ENCODE results near the gene FOLR2. TPM values are rescaled to one million over a fixed set of nuclear protein-coding genes. Genes with fewer than 3 reads are reported as not detected.

The FOLR2 gene
- polyA plus RNA-seq, 1 of the 3 experiments (the other 2 are of a cell fraction), result not detected

DNA sequence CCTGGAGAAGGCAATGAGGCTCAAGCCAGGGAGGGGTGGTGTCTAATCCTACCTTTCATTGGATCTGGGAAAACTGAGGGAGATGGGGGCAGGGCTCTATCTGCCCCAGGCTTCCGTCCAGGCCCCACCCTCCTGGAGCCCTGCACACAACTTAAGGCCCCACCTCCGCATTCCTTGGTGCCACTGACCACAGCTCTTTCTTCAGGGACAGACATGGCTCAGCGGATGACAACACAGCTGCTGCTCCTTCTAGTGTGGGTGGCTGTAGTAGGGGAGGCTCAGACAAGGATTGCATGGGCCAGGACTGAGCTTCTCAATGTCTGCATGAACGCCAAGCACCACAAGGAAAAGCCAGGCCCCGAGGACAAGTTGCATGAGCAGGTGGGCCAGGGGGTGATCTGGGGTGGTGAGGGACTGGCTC, 24.6 kb upstream of the FOLR2 start, which contains the start of gene FOLR1:
FOLR1 (plus strand) TSS at position 180 of the 421 bp plus-strand sequence; CDS start at position 214, 34 bp downstream.
- no peak within 1 kb of the TSS for H3K4me2 ChIP-seq

More for the DNA sequence above, 24.6 kb upstream of the FOLR2 start, which contains the start of gene FOLR1:
- Histone ChIP-seq H4K20me1 (ENCODE audit: insufficient read depth) (no peaks in the 10 kb centered on the region), H3K9ac (no peak within 1 kb of the TSS), H3K36me3 (replicated peaks in 1 of 2; ENCODE audit: control insufficient read depth in 1 of 2, insufficient read depth in 2 of 2, low read length in 1 of 2) (no peaks in the 10 kb centered on the region), H3K27me3 (ENCODE audit: insufficient read depth) (no peaks in the 10 kb centered on the region), H2AFZ (ENCODE audit: low read depth) (no peak within 1 kb of the TSS), H3K4me3 (ENCODE audit: low read depth in 2 of 2, low read length in 1 of 2) (no peak within 1 kb of the TSS), H3K9me2 (no peaks in the 10 kb centered on the region), H3K9me3 (no peaks in the 10 kb centered on the region), H3K4me1 (ENCODE audit: control insufficient read depth in 1 of 2, insufficient read depth in 2 of 2, low read depth in 1 of 2, low read length in 1 of 2) (peaks cover 0 to 12% of the 10 kb centered on the region in 2 experiments; a peak in 1 of 4 replicates), H3K79me2 (ENCODE audit: insufficient read depth) (no peaks in the 10 kb centered on the region), H3K27ac (ENCODE audit: low read depth in 2 of 2, low read length in 1 of 2) (no peak within 1 kb of the TSS), H3F3A (replicated peaks; ENCODE audit: insufficient read depth) (no peaks in the 10 kb centered on the region)
- TF ChIP-seq, protein P1, sequence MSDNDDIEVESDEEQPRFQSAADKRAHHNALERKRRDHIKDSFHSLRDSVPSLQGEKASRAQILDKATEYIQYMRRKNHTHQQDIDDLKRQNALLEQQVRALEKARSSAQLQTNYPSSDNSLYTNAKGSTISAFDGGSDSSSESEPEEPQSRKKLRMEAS (IDR thresholded peaks at IDR 0.05; ENCODE audit: low read depth), result no peak
- TF ChIP-seq, protein P2, sequence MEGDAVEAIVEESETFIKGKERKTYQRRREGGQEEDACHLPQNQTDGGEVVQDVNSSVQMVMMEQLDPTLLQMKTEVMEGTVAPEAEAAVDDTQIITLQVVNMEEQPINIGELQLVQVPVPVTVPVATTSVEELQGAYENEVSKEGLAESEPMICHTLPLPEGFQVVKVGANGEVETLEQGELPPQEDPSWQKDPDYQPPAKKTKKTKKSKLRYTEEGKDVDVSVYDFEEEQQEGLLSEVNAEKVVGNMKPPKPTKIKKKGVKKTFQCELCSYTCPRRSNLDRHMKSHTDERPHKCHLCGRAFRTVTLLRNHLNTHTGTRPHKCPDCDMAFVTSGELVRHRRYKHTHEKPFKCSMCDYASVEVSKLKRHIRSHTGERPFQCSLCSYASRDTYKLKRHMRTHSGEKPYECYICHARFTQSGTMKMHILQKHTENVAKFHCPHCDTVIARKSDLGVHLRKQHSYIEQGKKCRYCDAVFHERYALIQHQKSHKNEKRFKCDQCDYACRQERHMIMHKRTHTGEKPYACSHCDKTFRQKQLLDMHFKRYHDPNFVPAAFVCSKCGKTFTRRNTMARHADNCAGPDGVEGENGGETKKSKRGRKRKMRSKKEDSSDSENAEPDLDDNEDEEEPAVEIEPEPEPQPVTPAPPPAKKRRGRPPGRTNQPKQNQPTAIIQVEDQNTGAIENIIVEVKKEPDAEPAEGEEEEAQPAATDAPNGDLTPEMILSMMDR (IDR thresholded peaks at IDR 0.05), result no peak
- TF ChIP-seq GABPA (IDR thresholded peaks at IDR 0.05; ENCODE audit: low read depth) (no peak), FOSL2 (IDR thresholded peaks at IDR 0.05; ENCODE audit: borderline replicate concordance, low read depth) (no peak), FOXM1 (IDR thresholded peaks at IDR 0.05; ENCODE audit: low read depth) (no peak), TEAD4 (IDR thresholded peaks at IDR 0.05; ENCODE audit: borderline replicate concordance, insufficient read depth) (no peak), NRF1 (IDR thresholded peaks at IDR 0.05; ENCODE audit: low read depth, low read length) (no peak), SIN3A (IDR thresholded peaks at IDR 0.05; ENCODE audit: borderline replicate concordance, low read depth, low read length) (no peak)
- TF ChIP-seq, protein P3, sequence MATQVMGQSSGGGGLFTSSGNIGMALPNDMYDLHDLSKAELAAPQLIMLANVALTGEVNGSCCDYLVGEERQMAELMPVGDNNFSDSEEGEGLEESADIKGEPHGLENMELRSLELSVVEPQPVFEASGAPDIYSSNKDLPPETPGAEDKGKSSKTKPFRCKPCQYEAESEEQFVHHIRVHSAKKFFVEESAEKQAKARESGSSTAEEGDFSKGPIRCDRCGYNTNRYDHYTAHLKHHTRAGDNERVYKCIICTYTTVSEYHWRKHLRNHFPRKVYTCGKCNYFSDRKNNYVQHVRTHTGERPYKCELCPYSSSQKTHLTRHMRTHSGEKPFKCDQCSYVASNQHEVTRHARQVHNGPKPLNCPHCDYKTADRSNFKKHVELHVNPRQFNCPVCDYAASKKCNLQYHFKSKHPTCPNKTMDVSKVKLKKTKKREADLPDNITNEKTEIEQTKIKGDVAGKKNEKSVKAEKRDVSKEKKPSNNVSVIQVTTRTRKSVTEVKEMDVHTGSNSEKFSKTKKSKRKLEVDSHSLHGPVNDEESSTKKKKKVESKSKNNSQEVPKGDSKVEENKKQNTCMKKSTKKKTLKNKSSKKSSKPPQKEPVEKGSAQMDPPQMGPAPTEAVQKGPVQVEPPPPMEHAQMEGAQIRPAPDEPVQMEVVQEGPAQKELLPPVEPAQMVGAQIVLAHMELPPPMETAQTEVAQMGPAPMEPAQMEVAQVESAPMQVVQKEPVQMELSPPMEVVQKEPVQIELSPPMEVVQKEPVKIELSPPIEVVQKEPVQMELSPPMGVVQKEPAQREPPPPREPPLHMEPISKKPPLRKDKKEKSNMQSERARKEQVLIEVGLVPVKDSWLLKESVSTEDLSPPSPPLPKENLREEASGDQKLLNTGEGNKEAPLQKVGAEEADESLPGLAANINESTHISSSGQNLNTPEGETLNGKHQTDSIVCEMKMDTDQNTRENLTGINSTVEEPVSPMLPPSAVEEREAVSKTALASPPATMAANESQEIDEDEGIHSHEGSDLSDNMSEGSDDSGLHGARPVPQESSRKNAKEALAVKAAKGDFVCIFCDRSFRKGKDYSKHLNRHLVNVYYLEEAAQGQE (IDR thresholded peaks at IDR 0.05; ENCODE audit: low read depth, low read length), result no peak
- no peak for DNase-seq
- ChIA-PET CTCF (no interaction called here), POLR2A (no interaction called here)
- 77% methylated on average over 5 of the region's 5 CpGs for WGBS (ENCODE audit: low lambda C conversion rate)

Measured in SK-N-SH (cell line).